ENCODE results near the gene C2CD3. TPM values are rescaled to one million over a fixed set of nuclear protein-coding genes. Genes with fewer than 3 reads are reported as not detected.

The C2CD3 gene
- total and polyA plus RNA-seq, 9 of the 15 experiments (the other 6 are each of a cell fraction or from before 2014, with no cell fraction given), result 4.4 to 20.2 (median 15.4) TPM

DNA sequence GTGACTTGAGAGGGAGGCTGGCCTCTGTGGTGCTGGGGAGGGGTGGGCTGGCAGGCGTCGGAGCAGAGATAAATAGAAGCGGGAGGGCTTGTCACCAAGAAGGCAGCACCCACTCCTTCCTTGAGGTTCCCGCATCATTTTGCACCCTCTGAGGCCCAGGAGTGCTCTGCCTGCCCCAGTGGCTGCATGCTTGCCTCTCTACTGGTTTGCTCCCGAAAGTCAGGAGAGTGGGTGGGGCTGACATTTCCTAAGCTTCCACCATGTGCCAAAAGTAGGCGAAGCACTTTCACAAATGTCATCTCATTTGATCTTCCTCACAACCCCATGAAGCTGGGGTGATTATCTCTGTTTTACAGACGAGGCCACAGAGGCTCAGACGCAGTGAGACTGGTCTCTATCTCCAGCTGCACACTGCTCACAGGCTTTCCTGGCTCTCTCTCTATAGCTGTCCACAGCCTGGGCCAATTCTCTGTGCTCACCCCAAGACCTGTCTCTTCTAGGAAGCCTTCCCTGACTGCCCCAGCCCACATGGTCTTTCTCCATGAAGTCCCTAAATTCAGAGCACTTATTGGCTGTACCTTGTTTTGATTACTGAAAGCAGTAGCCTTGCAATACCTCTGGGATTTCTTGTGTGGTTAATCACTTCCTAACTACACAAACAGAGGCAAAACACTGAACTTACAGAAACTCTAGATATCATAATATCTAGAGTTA, 159.3 kb downstream of the C2CD3 start (continued):
- no peak for TF ChIP-seq GABPB2 (CRISPR knock-in tag; conservative IDR thresholded peaks at IDR 0.05)
- TF ChIP-seq TCF7L2 (IDR thresholded peaks at IDR 0.05; ENCODE audit: low read depth, low read length), result no peak
- TF ChIP-seq, protein P1, sequence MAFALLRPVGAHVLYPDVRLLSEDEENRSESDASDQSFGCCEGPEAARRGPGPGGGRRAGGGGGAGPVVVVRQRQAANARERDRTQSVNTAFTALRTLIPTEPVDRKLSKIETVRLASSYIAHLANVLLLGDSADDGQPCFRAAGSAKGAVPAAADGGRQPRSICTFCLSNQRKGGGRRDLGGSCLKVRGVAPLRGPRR (CRISPR knock-in tag; IDR thresholded peaks at IDR 0.05), result peak; percentile 83
- TF ChIP-seq, protein P2, sequence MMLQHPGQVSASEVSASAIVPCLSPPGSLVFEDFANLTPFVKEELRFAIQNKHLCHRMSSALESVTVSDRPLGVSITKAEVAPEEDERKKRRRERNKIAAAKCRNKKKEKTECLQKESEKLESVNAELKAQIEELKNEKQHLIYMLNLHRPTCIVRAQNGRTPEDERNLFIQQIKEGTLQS (IDR thresholded peaks at IDR 0.05), result peak; percentile 35; the same call in 1 of the 2 replicates
- TF ChIP-seq, protein P2 (CRISPR knock-in tag; conservative IDR thresholded peaks at IDR 0.05), result peak; percentile 39
- TF ChIP-seq ELF1 (tag; IDR thresholded peaks at IDR 0.05), result no peak
- no peak for TF ChIP-seq ZNF12 (CRISPR knock-in tag; IDR thresholded peaks at IDR 0.05)
- no peak for TF ChIP-seq PHB (CRISPR knock-in tag; IDR thresholded peaks at IDR 0.05)
- TF ChIP-seq, protein P3, sequence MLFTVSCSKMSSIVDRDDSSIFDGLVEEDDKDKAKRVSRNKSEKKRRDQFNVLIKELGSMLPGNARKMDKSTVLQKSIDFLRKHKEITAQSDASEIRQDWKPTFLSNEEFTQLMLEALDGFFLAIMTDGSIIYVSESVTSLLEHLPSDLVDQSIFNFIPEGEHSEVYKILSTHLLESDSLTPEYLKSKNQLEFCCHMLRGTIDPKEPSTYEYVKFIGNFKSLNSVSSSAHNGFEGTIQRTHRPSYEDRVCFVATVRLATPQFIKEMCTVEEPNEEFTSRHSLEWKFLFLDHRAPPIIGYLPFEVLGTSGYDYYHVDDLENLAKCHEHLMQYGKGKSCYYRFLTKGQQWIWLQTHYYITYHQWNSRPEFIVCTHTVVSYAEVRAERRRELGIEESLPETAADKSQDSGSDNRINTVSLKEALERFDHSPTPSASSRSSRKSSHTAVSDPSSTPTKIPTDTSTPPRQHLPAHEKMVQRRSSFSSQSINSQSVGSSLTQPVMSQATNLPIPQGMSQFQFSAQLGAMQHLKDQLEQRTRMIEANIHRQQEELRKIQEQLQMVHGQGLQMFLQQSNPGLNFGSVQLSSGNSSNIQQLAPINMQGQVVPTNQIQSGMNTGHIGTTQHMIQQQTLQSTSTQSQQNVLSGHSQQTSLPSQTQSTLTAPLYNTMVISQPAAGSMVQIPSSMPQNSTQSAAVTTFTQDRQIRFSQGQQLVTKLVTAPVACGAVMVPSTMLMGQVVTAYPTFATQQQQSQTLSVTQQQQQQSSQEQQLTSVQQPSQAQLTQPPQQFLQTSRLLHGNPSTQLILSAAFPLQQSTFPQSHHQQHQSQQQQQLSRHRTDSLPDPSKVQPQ (CRISPR knock-in tag; IDR thresholded peaks at IDR 0.05; ENCODE audit: borderline replicate concordance), result no peak
- peak; percentile 39 for TF ChIP-seq HMGN3 (IDR thresholded peaks at IDR 0.05; ENCODE audit: borderline replicate concordance, extremely low read depth, insufficient read length, low read depth, low read length)
- no peak for TF ChIP-seq NELFE (IDR thresholded peaks at IDR 0.05; ENCODE audit: insufficient read depth, insufficient read length)
- peak; percentile 96 for TF ChIP-seq DMBX1 (CRISPR knock-in tag; IDR thresholded peaks at IDR 0.05; ENCODE audit: borderline replicate concordance)
- no peak for TF ChIP-seq HCFC1 (IDR thresholded peaks at IDR 0.05; ENCODE audit: low read depth, low read length)
- peak; percentile 98 for TF ChIP-seq DPF2 (IDR thresholded peaks at IDR 0.05)
- TF ChIP-seq, protein P4, sequence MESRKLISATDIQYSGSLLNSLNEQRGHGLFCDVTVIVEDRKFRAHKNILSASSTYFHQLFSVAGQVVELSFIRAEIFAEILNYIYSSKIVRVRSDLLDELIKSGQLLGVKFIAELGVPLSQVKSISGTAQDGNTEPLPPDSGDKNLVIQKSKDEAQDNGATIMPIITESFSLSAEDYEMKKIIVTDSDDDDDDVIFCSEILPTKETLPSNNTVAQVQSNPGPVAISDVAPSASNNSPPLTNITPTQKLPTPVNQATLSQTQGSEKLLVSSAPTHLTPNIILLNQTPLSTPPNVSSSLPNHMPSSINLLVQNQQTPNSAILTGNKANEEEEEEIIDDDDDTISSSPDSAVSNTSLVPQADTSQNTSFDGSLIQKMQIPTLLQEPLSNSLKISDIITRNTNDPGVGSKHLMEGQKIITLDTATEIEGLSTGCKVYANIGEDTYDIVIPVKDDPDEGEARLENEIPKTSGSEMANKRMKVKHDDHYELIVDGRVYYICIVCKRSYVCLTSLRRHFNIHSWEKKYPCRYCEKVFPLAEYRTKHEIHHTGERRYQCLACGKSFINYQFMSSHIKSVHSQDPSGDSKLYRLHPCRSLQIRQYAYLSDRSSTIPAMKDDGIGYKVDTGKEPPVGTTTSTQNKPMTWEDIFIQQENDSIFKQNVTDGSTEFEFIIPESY (CRISPR knock-in tag; IDR thresholded peaks at IDR 0.05), result peak; percentile 65; the same call in 1 of the 2 replicates
- TF ChIP-seq, protein P5, sequence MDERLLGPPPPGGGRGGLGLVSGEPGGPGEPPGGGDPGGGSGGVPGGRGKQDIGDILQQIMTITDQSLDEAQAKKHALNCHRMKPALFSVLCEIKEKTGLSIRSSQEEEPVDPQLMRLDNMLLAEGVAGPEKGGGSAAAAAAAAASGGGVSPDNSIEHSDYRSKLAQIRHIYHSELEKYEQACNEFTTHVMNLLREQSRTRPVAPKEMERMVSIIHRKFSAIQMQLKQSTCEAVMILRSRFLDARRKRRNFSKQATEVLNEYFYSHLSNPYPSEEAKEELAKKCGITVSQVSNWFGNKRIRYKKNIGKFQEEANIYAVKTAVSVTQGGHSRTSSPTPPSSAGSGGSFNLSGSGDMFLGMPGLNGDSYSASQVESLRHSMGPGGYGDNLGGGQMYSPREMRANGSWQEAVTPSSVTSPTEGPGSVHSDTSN (CRISPR knock-in tag; IDR thresholded peaks at IDR 0.05; ENCODE audit: low read depth), result no peak
- TF ChIP-seq, protein P5 (tag; conservative IDR thresholded peaks at IDR 0.05; ENCODE audit: low read depth), result peak; percentile 63
